Uterus (tissue), 2 donors: ENCODE measurements around the gene ZMYND10.

Experiments
- POLR2A ChIP-seq, 2 donors: fragments of 450-650 bp; IDR thresholded peaks; one replicate each; pipeline ENCODE4 v1.6.1; 2016; ENCODE audit warnings: antibody characterized with exemption in 2 of 2, mild to moderate bottlenecking in 1 of 2, moderate library complexity in 1 of 2
- TF ChIP-seq, protein P1 (sequence below), 4 experiments: fragments of 200-600 bp in 2 of 4; fragments of 450-650 bp in 2 of 4; sonication (generic) in 2 of 4; IDR thresholded peaks; one replicate each; pipeline ENCODE4 v1.5.1; 2016 to 2019; ENCODE audit warnings: antibody characterized with exemption in 4 of 4, mild to moderate bottlenecking in 2 of 4, moderate library complexity in 1 of 4

DNA sequence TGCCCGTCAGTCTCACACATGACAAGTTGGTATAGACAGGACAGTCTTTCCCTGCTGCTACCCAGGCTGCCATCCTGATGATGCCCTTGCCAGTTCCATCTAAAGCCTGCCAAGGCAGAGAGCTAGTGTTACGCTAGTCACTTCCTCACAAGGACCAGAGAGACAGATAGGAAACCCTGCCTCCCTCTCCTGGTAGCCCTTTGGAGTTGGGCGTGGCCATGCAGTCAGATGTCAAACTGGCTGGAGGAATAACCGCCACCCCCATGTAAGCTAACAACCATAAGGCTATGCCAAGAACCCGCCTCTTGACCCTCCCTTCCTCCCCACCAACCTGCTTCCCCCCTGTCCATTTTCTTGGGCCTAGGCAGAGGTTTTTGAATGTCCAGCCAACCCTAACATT is 11.0 kb upstream of the ZMYND10 start:
- TF ChIP-seq, protein P1, sequence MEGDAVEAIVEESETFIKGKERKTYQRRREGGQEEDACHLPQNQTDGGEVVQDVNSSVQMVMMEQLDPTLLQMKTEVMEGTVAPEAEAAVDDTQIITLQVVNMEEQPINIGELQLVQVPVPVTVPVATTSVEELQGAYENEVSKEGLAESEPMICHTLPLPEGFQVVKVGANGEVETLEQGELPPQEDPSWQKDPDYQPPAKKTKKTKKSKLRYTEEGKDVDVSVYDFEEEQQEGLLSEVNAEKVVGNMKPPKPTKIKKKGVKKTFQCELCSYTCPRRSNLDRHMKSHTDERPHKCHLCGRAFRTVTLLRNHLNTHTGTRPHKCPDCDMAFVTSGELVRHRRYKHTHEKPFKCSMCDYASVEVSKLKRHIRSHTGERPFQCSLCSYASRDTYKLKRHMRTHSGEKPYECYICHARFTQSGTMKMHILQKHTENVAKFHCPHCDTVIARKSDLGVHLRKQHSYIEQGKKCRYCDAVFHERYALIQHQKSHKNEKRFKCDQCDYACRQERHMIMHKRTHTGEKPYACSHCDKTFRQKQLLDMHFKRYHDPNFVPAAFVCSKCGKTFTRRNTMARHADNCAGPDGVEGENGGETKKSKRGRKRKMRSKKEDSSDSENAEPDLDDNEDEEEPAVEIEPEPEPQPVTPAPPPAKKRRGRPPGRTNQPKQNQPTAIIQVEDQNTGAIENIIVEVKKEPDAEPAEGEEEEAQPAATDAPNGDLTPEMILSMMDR (IDR thresholded peaks at IDR 0.05), result no peak
- TF ChIP-seq POLR2A (IDR thresholded peaks at IDR 0.05), result no peak
